Breast epithelium (tissue), 3 donors: Measurements from ENCODE around the gene C9orf85.

Experiments used
- CTCF ChIP-seq, 3 donors: fragments of 450-650 bp; IDR thresholded peaks; one replicate each; pipeline ENCODE4 v1.5.1; 2016 to 2017; ENCODE audit warnings: antibody characterized with exemption in 3 of 3, mild to moderate bottlenecking in 3 of 3, moderate library complexity in 3 of 3
- POLR2A ChIP-seq: fragments of 450-650 bp; IDR thresholded peaks from one replicate; pipeline ENCODE4 v1.6.1; 2016; ENCODE audit warnings: antibody characterized with exemption, mild to moderate bottlenecking, moderate library complexity
- POLR2AphosphoS5 ChIP-seq, 3 donors: sonication (generic); formaldehyde crosslinking; IDR thresholded peaks; one replicate each; pipeline ENCODE4 v1.6.1; 2017; ENCODE audit warnings: antibody characterized with exemption in 3 of 3

- TF ChIP-seq CTCF (IDR thresholded peaks at IDR 0.05): no peak
- TF ChIP-seq POLR2AphosphoS5 (IDR thresholded peaks at IDR 0.05): no peak
- TF ChIP-seq POLR2A: no peak
Measured at GRCh38 chr9:72022841-72023240, 111.4 kb downstream of the C9orf85 start.
